Thoracic aorta (tissue), 2 donors: ENCODE data around the gene SPRY4. TPM values are rescaled to one million over a fixed set of nuclear protein-coding genes. Genes with fewer than 3 reads are reported as not detected.
"Not testable (repeated sequence)": the region's sequence is repeated elsewhere in the genome, so short reads cannot be mapped to it uniquely, and the experiment has no call there.

Experiments
- ATAC-seq: fragments of 150-250 bp; one replicate; pipeline ENCODE4 v1.8.0; 2017; ENCODE audit warnings: low read depth; ENCODE audit not compliant: insufficient number of reproducible peaks, low FRiP score
- DNase-seq: peaks from one replicate; pipeline ENCODE4 v3.0.0-alpha.2; 2020; ENCODE audit warnings: low spot score
- H3K27ac ChIP-seq, 2 donors: fragments of 200-600 bp; sonication (generic); 1 replicate in 1 of 2; 2 replicates in 1 of 2; pipeline ENCODE4 v1.5.1; 2016; ENCODE audit warnings: mild to moderate bottlenecking in 2 of 2, moderate library complexity in 2 of 2
- H3K27me3 ChIP-seq: fragments of 200-600 bp; sonication (generic); replicated peaks from 2 replicates; pipeline ENCODE4 v1.6.0; 2016; ENCODE audit warnings: mild to moderate bottlenecking; ENCODE audit not compliant: insufficient read depth
- H3K36me3 ChIP-seq: fragments of 200-600 bp; sonication (generic); one replicate; pipeline ENCODE4 v1.5.1; 2016
- H3K4me1 ChIP-seq, 2 donors: fragments of 200-600 bp; sonication (generic); 1 replicate in 1 of 2; 2 replicates in 1 of 2; pipeline versions ENCODE4 v1.5.1 to v1.6.0; 2016; ENCODE audit warnings: low read depth in 2 of 2, mild to moderate bottlenecking in 1 of 2; ENCODE audit not compliant: control insufficient read depth in 1 of 2
- H3K4me3 ChIP-seq: fragments of 200-600 bp; sonication (generic); 2 replicates; pipeline ENCODE4 v1.5.1; 2016; ENCODE audit warnings: mild to moderate bottlenecking
- H3K9me3 ChIP-seq: fragments of 200-600 bp; sonication (generic); 2 replicates; pipeline ENCODE4 v1.5.1; 2016
- CTCF ChIP-seq: fragments of 200-600 bp; sonication (generic); IDR thresholded peaks from one replicate; pipeline ENCODE4 v1.5.1; 2019; ENCODE audit warnings: antibody characterized with exemption
- total RNA-seq, 2 donors: library from RNA; depleted of rRNA; stranded (reverse); fragments of >200 nt; gene quantifications; one replicate each; pipeline versions ENCODE4 v1.1.0 to v1.2.3, GENCODE V29; 2016

Gene SPRY4
- total RNA-seq, 2 donors from 2014 or later: 63.4 to 136 TPM

GRCh38 chr5:142346706-142347105 lies 21.9 kb upstream of the SPRY4 start:
- no peak overlapping the region for H3K27ac ChIP-seq
- DNase-seq: no peak
- peaks cover 13% of the 10 kb centered on the region for H3K9me3 ChIP-seq
- H3K36me3 ChIP-seq: no peaks in the 10 kb centered on the region
- ATAC-seq: no peak
- H3K27me3 ChIP-seq: no peaks in the 10 kb centered on the region
- no peak overlapping the region for H3K4me3 ChIP-seq
- TF ChIP-seq CTCF: no peak
- H3K4me1 ChIP-seq: no peaks in the 10 kb centered on the region

GRCh38 chr5:142344915-142345314 lies 20.1 kb upstream of the SPRY4 start:
- ATAC-seq, H3K36me3 ChIP-seq: not testable (repeated sequence)

GRCh38 chr5:142343531-142343930 lies 18.7 kb upstream of the SPRY4 start:
- Histone ChIP-seq H3K4me3 (no peak overlapping the region), H3K4me1 (no peaks in the 10 kb centered on the region), H3K36me3 (no peaks in the 10 kb centered on the region), H3K9me3 (peaks cover 13% of the 10 kb centered on the region), H3K27ac (no peak overlapping the region), H3K27me3 (no peaks in the 10 kb centered on the region)
- DNase-seq (no peak), ATAC-seq (no peak)
- TF ChIP-seq CTCF: no peak

More at GRCh38 chr5:142344915-142345314, 20.1 kb upstream of the SPRY4 start:
- peaks cover 13% of the 10 kb centered on the region for H3K9me3 ChIP-seq
- not testable (repeated sequence) for H3K27me3 ChIP-seq, H3K4me3 ChIP-seq, H3K27ac ChIP-seq, DNase-seq, H3K4me1 ChIP-seq

- TF ChIP-seq CTCF: no peak
- no peak for ATAC-seq
- no peaks in the 10 kb centered on the region for H3K4me1 ChIP-seq
- DNase-seq: no peak
- H3K36me3 ChIP-seq: no peaks in the 10 kb centered on the region
- peaks cover 13% of the 10 kb centered on the region for H3K9me3 ChIP-seq
- no peak overlapping the region for H3K4me3 ChIP-seq
- no peak overlapping the region for H3K27ac ChIP-seq
- no peaks in the 10 kb centered on the region for H3K27me3 ChIP-seq
These were observed 17.5 kb upstream of the SPRY4 start for GRCh38 chr5:142342128-142342981.

- DNase-seq (no peak), ATAC-seq (no peak)
- peaks cover 7% of the 10 kb centered on the region for H3K9me3 ChIP-seq
- no peaks in the 10 kb centered on the region for H3K36me3 ChIP-seq
- H3K27ac ChIP-seq: no peak overlapping the region
- no peak for TF ChIP-seq CTCF
- H3K27me3 ChIP-seq: no peaks in the 10 kb centered on the region
- no peaks in the 10 kb centered on the region for H3K4me1 ChIP-seq
- H3K4me3 ChIP-seq: no peak overlapping the region
These were observed 15.0 kb upstream of the SPRY4 start for GRCh38 chr5:142339781-142340180.
